GM19467 (cell line): ENCODE results near the gene NXN.
"Not testable (repeated sequence)": the region's sequence is repeated elsewhere in the genome, so short reads cannot be mapped to it uniquely, and the experiment has no call there.

ENCODE experiments used
- ATAC-seq: cut with Tn5 transposase; IDR thresholded peaks from one replicate; pipeline ENCODE4 v1.9.1; 2021; ENCODE audit warnings: mild to moderate bottlenecking, moderate library complexity; ENCODE audit not compliant: unreplicated experiment

The NXN gene

DNA sequence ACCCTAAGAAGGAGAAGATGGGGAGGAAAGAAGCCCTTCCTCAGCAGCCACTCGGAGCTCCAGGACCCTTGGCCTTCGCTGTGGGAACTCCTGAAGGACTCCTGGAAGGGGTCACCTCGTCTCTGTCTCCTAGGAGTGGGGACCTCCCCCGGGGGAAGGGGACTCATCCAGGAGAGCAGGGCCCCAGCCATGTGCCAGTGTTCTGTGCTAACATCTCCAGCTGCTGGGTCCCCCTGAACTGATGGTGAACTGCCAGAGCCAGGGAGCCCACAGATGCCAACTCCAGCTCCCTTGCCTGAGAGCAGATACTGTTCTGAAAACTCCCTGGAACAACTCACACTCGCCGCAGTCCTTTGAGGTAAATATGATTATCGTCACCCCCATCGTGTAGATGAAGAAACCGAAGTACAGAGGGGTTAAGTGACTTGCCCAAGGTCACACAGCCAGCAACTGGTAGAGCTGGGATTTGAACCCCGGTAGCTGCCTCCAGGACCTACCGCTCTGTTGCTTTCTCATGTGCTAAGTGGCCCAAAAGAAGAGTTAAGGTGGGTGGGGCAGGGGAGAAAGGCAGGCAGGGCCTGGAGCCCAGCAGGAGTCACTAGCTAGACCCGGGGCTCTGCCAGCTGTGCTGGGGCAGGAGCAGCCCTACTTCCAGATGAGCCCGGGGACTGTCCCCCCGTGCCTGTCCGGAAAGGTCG lies 27.9 kb upstream of the NXN start:
- no peak for ATAC-seq

DNA sequence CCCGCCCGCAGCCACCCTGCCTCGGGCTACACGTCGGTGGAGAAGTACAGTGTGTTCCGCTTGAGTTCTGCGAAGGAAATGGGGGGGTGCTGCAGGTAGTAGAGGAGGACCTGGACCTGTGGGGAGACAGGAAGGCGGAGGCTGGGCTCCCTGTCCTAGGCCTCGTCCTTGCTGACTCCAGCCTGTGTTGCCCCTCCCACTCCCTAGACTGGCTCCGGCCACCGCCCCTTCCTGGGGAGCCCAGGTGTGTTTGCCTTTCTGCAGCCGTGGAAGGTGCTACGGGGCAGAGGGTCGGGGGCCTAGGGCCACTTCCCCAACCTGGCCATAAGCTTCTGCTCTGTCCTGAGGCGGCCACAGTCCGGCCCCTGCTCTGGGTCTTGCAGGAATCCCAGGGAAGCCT lies 26.5 kb upstream of the NXN start:
- ATAC-seq = no peak

DNA sequence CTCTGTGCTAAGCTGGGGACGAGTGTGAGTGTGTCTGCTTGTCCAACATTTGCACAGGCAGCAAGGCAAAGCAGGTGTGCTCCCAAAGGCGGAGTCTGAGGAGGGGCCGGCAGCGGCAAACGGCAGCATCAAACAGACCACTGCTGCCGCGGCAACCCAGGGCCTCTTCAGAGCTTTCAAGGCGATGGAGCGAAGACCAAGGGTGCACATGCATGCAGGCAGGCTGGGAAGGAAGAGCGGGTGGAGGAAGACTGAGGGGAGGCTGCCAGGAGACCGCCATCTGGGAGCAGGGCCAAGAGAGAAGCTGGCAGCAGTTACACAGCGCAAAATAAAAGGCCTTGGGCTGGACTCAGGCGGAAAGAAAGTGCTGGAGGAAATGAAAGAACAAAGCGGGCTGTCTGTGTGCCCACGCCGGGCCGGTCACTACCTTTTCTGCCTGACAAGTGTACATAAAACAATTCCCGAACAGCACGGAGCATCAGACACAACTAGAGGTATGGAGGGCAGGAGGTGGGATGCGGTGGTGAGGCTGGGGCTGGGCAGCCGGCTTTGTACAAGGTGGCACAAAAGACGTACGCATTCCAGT lies 25.9 kb upstream of the NXN start:
- no peak for ATAC-seq

DNA sequence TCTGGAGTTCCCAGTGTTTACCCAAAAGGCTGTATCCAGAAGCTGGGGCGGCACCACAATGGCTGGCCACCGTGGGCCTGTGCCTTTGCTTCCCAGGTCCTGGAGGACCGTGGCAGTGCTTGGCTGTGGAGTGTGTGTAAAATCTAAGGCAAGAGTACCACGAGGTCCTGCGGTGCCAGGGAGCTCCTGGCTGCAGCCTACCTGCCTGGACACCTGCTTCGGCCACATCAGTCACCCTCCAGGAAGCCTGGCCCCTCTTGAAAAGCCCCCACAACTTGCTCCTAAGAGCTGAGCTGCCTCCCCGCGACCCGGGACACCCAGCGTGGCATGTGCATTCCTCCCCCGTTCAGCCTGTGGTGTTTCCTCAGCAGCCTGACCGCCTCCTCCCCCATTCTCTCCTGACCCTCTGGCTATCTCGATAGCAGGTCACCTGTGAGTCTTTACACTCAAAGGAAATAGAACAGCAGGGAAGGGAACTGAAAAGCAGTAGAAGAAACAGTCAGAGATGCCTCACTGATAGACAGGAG lies 25.3 kb upstream of the NXN start:
- no peak for ATAC-seq

DNA sequence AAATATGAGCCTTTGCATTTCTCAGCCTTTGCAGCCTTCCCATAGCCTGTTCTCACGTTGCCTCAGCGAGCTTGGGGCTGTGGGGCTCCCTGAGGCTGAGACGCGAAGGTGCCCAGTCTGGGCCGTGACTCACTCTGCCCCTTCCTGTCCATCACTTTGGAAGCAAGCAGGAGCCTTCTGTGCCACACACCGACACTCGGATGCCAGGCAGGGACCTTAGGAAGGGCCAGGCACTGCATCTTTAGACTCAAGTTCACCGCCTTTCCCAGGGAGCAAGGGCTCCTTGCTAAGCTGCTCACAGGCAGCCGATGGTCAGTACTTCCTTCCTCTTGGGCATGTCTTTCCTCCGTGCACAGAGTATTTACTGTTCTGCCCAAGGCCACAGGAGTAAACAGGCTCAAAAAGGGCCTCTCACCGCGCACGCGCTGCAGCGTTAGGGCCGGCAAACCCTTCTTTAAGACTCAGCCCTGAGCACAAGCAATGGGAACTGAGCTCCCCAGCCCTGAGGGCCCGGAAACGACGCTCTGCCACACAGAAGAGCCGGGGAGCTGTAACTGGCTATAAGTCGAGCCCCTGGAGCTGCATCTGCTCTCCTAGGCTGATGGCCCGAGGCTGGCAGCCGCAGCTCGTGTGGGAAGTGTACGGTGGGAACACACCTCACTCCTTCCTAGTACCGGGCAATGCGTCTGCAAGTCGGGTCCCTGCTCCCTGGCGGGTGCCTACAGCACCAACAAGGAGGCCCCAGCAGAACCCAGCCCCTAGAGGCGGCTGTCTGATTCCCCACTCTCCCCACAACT lies 24.6 kb upstream of the NXN start:
- no peak for ATAC-seq

DNA sequence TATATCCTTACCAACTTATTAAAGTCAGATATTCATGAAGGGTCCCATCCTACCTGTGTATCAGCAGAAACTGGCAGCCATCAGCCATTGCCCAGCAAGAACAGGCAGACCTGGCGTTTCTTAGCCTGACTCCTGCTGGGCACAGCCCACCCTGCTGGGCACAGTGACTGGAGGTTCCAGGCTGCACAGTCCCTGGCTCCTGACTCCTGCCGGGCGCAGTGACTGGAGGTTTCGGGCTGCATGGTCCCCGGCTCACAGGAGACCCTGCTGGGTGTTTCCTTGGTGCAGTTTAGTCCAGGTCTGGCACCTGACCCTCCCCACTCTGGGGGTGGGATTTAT lies 24.0 kb upstream of the NXN start:
- ATAC-seq = no peak

DNA sequence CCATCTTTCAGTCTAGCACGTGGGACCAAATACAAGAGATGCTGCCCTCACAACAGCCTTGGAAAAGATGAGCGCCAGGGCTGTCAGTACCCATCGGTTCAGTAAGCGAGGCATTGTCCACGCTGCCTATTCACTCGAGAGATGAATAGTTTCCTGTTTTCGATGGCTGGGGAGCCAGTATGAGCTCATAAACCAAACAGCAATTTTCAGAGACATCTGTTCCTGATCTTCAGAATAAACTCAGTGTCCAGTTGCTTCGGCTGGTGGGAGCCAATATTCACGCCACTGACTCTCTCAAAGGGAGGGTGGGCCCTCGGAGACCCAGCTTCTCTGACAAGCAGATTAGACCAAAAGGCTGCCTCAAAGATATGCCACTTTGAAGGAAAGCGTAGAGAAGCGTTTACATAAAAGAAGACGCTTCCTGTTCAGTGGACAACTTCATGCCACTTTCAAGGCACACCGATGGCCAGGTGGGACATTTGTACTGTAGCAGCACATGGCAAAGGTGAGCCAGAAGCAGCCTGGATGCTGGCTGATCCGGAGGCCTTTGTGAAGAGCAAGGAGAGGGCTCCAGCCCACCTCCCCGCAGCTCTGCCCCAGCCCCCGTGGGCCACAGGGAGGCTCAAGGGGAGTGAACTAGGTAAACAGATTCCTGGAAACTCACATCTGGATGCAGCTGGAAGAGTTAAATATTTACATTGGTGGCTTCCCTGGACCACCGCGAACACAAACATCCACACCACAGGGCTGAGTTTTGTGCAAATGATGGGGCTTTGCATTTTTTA lies 23.4 kb upstream of the NXN start:
- ATAC-seq = no peak

DNA sequence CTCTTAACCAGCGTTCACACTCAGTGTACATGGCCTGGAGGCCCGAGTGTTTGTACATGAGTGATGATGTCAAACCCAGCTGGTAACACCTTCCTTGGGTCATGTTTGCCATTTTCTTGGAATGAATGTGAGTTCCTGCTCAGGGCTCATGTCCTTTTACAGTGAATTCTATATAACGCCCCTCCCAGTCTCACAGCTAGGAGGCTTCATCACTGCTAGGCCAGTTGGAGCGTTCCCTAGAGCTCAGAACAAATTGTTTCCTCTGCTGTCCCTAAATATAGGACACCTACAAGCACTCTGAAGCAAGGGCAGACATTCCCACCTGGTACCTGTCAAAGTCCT lies 22.8 kb upstream of the NXN start:
- no peak for ATAC-seq

DNA sequence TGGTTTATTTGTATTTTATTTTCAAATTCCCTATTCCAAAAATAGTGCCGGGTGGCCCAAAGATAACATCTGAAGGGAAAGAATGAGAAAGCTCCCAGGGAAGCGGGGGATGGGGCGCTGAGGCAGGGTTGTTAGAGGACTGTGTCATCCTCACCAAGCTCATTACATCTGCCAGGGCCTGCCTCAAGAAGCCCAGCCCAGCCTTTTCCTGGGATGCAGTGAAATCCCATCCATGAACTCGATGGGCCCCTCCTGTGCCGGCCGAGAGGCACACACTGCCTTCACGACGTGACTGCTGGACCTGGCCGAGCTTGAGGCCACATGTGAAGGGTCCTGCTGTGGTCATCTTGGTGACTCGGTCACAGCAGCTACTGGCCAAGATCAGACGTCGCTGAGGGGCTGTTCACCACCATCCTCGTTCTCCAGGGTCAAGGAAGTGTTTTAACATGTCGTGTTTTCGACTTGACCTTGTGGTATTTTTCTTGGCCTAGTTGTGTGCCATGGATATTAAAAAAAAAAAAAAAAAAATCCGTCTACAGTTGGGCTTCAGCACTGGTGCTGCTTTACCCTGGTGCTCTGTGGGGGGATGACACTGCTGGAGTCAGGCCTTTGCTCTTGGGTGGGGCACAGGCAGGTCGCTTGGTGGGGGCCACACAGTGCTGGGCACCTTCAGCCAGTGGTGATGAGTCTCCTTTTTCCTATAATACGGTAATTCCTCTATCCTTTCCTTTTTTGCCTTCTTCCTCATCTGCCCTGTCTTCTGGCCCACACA lies 22.2 kb upstream of the NXN start:
- ATAC-seq = no peak

DNA sequence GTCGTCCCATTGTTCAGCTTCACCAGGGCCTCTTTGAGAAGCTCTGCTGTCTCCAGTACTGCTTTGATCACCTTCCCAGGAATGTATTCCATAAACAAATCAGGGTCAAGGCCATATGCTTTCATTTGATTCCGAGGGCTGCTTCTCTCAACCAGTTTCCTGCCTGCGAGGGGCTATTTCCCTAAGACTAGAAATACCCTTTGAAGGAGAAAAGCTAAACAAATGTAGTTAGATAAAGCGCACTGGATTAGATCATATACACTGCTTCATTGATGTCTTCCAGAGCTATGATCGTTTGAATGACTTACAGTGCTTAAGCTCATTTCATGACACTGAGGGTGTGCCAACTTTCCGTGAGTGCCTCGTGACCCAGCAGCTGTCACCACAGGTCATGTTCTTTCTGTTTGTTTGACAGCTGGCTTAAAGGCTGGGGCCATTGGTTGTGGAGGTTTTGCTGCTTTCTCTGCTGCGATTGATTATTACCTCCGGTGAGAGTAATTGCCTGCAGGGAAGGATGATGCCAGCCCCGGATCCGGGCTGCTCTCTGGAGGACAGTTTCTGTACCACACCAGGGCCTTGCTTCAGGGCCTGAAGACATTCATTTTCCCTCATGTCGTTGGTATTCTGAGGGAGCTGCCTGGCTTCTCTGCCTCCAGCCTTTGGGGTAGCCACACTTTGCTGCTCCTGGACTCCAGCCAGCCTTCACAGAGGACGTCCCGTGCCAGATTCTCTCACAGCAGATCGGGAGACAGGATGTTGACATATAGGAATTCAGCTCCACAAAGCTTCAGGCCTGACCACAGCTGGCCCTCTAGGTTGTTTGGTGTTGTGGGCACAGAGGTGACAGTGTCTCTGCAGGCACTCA lies 21.3 kb upstream of the NXN start:
- ATAC-seq = no peak

DNA sequence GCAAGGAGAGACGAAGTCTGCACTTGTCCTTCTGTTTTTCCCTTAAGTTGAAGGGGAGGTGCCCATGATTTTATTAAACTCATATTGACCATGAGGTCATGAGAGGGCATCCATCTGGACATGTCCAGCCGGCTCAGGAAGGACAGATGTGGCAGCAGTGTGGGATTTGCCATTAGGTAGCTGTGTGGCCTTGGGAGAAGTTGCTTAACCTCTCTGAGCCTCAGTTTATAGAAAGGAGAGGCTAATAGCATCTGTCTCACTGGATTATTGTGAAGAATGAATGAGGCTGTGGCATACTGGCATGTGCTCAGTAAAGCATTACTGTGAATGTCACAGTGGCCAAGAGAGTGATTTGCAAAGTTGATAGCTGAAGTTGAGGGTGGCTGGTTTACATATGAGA lies 18.5 kb upstream of the NXN start:
- no peak for ATAC-seq

DNA sequence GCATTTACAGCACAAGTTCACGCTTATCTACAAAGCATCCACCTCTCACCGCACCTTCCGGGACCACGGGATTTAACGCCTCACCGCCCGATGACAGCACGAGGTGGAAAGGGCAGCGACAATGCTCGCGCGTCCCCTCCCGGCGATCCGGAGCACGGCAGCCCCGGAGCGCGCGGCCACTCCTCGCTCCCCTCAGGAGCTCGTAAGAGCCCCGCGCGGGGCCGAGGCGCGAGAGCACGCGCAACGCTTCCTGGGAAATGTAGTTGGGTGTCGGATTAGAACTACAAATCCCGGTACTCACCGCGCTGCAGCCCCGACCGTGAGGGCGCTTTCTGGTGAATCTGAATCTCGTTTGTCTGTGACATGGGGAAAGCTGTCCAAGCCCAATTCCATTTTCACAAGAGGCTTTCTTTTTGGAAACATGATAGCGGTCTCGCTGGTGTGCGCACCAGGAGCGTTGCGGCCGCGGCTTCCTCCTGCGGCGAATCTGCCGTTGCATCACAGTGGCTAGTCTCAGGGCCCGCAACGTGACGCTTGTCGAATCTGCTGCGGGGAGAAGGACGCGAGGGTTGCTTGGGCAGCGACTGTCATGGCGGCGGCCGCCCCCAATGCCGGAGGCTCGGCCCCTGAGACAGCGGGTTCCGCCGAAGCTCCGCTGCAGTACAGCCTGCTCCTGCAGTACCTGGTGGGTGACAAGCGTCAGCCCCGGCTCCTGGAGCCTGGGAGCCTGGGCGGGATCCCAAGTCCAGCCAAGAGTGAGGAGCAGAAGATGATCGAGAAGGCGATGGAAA lies 17.2 kb upstream of the NXN start, which contains the start of gene TIMM22:
Gene TIMM22 (plus strand): TSS at position 576 of the 791 bp plus-strand sequence. CDS start 14 bp downstream, at position 590.
- peak; percentile 86 for ATAC-seq

DNA sequence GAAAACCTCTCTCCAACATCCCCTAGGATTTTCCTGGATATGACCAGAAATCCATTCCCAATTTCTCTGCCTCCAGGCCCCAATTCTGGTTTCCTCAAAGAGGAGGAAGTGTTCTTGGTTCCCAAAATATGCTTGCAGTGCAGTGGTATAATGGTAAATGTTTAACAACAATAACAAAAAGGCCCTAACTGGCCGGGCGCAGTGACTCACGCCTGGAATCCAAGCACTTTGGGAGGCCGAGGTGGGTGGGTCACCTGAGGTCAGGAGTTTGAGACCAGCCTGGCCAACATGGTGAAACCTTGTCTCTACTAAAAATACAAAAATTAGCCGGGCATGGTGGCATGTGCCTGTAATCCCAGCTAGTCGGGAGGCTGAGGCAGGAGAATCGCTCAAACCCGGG lies 15.7 kb upstream of the NXN start:
- not testable (repeated sequence) for ATAC-seq

DNA sequence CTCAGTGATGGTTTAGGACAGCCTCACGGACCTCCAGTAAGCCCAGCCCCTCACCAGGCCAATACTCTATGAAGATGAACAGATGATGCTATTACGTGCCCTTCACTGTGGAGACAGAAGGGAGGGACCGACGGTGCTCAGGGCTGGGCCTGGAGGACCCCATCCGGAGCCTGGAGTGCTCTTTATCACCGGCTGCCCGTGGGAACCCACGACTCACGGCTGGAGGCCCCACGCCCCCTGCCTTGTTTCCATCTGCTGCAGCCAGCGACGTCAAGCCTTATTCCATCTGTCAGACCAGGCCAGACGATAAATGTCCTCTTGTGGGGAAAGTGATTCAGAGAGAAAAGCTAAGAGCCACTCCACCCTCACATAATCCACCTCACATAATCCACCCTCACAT lies 13.4 kb upstream of the NXN start:
- ATAC-seq = no peak

DNA sequence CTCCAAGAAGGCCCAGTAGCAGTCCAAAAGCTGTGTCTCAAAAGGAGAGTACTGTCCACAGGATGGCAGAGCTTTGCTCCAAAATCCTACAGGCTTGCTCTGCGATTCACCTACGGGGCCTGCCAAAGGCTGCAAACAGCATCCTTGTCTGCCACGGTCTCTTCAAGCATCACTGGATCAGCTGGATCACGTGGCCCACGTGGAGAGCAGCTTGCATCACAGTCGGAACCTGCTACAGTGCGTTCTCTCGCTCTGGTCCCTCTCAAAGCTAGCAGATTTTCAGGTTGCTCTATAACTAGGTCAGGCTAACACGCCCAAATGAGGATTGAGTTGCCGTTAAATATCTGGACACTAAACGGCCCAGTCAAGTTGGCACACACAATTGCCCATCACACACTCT lies 9.0 kb upstream of the NXN start:
- ATAC-seq = no peak

DNA sequence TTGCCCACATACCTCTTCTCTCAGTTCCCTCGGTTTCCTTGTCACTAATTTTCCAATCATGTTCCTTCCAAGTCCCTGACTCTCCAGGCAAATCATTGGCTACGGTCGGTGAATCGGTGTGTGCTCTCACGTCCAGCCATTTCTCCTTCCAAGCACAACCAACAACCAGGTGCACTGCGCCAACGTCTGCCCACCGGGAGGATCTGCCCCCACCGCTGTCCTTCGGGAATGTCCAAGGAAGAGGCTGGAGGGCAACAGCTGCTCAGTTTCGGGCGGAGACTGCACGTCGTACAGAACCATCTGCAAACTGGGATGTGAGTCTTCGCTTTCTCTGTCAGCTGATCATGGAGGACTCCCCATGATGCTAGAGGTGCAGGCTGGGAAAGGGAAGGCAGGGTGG lies 8.4 kb upstream of the NXN start:
- ATAC-seq = no peak

DNA sequence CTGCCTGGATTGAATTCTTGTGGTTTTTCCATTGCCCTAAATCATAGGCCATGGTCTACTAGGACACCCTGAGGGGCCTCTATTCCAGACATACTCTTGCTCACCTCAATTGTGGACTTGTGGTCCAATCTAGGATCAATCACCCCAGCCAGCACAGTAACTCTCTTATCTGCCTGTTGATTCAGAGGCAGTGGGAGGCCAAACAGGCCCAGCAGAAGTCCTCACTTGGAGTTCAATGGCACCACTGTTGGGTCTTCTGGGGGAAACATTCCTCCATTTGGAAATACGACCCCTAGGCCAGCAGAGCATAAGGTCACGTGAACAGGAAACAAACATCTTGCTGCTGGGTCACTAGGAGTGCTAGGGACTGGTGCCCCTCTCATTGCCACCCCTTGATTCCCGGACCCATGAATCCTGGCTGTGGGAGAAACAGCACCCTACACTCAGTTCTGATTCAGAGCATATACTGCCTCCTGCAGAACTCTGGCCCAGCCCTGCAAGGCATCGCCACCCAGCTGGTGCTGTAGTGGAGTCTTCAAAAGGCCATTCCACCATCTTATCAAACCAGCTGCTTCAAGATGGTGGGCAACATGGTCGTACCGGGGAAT lies 6.8 kb upstream of the NXN start:
- no peak for ATAC-seq

DNA sequence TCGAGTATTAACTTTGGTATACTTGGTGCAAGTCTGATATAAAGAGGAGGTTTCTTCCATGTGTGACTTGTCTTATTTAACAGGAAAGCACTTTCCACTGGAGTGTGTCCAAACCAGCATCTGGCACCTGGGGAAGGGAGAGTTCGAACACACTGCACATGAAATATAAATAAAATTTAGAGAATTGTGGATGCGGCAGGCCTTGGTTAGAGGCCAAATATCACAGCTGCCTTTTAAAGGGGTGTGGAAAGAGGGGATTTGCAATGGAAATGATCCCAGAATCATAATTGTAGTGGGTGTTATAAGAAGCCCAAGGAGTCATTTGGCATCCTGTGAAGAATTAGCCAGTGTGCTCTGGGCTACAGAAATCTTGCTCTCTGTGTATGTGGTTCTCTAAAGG lies 4.3 kb upstream of the NXN start:
- ATAC-seq = no peak

DNA sequence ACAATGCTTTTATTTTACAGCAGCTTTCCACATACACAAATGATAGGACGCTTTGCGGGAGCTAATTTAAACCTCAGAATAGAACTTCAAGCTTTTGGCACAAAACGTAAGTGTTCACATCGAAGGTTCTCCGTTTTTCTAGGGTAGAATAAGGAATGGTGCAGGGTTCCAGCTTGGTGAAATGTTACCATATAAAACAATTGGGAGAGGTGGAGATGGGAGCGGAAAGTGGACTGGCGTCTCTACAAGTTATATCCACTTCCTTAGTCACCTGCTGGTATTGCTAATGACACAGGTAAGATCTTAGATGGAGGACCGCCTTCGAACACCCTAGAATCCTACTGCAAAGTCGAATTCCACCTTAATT lies 1.7 kb upstream of the NXN start:
- no peak for ATAC-seq
